A549 (cell line): Measurements from ENCODE around the gene GNB1L.

Experiments
- CEBPB ChIP-seq, 2 experiments: fragments of >200 bp in 1 of 2; sonication (Bioruptor Twin) in 1 of 2; formaldehyde crosslinking in 1 of 2; IDR thresholded peaks; 2 replicates each; pipeline ENCODE4 v1.6.1; 2012 to 2016
- CTCF ChIP-seq: fragments of >200 bp; sonication (Bioruptor Twin); formaldehyde crosslinking; IDR thresholded peaks from 3 replicates; pipeline ENCODE4 v1.5.1; 2016
- POLR2A ChIP-seq: IDR thresholded peaks from 2 replicates; pipeline ENCODE4 v1.6.1; 2012; ENCODE audit warnings: mild to moderate bottlenecking, low read length
- TF ChIP-seq, protein P1 (sequence below): fragments of 200-600 bp; sonication (generic); IDR thresholded peaks from 2 replicates; pipeline ENCODE4 v1.6.1; 2016; ENCODE audit warnings: antibody characterized with exemption, mild to moderate bottlenecking, moderate library complexity

DNA sequence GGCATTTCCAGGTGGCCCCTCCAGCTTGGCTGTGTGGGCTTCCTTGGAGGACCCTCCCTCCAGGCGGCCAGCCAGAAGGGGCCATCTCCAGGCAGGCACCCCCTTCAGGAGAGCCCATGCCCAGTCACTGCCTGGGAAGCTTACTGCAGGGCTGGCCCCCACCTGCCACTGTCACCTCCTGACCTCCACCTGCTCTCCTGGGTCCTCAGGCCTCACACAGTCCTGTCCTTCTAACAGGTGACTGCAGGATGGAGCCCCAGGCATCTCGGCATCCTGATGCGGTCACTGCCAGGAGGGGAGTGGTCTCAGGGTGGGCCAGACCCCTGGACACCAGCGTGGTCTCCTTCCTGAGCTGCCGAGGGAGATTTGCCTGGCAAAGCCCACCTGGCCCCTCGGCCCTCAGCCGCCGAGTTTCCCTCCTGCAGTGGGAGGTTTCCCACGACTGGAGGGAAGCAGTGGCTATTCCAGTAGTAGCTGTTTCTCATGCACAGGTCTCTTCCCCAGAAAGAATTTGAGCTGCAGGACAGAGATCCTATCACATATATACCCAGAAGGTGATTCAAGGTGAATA, 81.1 kb downstream of the GNB1L start:
- TF ChIP-seq, protein P1, sequence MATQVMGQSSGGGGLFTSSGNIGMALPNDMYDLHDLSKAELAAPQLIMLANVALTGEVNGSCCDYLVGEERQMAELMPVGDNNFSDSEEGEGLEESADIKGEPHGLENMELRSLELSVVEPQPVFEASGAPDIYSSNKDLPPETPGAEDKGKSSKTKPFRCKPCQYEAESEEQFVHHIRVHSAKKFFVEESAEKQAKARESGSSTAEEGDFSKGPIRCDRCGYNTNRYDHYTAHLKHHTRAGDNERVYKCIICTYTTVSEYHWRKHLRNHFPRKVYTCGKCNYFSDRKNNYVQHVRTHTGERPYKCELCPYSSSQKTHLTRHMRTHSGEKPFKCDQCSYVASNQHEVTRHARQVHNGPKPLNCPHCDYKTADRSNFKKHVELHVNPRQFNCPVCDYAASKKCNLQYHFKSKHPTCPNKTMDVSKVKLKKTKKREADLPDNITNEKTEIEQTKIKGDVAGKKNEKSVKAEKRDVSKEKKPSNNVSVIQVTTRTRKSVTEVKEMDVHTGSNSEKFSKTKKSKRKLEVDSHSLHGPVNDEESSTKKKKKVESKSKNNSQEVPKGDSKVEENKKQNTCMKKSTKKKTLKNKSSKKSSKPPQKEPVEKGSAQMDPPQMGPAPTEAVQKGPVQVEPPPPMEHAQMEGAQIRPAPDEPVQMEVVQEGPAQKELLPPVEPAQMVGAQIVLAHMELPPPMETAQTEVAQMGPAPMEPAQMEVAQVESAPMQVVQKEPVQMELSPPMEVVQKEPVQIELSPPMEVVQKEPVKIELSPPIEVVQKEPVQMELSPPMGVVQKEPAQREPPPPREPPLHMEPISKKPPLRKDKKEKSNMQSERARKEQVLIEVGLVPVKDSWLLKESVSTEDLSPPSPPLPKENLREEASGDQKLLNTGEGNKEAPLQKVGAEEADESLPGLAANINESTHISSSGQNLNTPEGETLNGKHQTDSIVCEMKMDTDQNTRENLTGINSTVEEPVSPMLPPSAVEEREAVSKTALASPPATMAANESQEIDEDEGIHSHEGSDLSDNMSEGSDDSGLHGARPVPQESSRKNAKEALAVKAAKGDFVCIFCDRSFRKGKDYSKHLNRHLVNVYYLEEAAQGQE, result no peak
- TF ChIP-seq CTCF (no peak), POLR2A (no peak), CEBPB (IDR thresholded peaks at IDR 0.05) (no peak)
